GM19463 (cell line): ENCODE data around the gene CD81.

ENCODE experiments used
- ATAC-seq: cut with Tn5 transposase; IDR thresholded peaks from one replicate; pipeline ENCODE4 v1.9.1; 2021; ENCODE audit warnings: mild to moderate bottlenecking, moderate library complexity; ENCODE audit not compliant: unreplicated experiment

CD81 gene

DNA sequence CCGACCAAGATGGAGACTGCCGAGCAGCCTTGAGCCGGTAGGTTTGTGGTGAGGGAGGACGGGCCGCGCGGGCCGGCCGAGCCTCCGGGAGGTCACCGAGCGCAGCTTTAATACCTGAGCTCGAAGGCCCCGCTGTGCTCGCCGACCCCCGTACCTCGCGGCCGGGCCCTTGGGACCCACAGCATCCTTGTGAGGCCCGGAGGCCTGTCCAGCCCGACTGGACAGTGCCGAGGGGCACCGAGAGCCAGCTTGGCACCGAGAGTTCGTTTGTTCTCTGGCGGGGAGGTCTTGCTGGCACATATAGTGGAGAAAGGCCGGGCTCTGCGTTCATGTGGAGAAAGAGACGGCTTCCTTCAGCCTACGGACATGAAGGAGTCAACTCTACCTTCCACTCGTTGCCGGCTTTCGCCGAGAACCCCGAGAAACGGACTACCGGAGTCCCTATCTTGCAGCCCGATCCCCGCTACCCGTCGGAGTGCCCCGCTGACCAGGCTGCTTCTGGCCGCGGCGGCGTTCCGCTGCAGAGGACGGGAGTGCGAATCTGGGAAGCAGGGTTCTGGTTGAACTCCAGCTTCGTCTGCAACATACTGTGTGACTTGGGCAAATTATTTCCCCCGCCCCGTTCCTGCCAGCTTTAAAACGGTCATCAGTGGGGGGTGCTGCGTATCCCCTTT lies 23.8 kb downstream of the CD81 start:
- ATAC-seq: no peak

DNA sequence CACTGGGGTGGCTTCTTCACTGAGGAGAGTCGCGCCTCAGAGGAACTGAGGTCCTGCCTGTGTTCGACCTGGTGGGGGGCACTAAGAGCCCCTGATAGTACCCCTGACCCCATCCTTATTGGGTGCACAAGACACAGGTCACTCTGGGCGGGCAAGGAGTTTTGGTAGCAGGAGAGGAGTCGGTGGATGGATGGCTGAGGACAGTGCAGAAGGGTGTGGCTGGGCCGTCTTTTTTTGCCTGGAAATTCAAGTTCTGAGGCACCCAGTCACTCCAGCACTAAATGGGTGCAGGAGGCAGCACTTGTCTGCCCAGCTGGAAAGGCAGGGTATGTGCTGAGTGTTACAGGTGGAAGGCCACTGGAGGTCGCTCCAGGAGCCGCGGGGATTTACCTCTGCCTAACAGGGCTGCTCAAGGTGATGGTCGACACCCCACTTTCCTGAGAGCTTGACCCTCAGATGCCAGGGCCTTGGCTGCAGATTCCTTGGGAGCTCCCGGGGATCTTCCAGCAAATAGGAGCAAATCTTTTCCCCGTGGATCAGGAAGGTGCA lies 24.4 kb downstream of the CD81 start:
- no peak for ATAC-seq

DNA sequence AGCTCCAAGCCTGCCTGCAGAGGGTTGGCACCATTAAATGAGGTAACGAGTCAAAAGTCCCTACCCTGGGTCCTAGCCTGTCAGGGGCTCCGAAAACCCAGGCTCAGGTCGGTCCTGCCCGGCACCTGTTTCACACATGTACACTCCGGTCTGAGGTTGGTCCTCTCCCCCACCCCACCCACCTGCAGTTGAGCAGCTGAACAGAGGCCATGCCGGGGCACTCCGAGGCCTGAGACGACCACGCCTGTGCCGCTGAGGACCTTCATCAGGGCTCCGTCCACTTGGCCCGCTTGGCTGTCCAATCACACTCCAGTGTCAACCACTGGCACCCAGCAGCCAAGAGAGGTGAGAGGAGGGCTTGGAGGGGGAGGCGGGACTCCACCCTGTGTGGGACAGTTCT lies 25.0 kb downstream of the CD81 start:
- no peak for ATAC-seq

DNA sequence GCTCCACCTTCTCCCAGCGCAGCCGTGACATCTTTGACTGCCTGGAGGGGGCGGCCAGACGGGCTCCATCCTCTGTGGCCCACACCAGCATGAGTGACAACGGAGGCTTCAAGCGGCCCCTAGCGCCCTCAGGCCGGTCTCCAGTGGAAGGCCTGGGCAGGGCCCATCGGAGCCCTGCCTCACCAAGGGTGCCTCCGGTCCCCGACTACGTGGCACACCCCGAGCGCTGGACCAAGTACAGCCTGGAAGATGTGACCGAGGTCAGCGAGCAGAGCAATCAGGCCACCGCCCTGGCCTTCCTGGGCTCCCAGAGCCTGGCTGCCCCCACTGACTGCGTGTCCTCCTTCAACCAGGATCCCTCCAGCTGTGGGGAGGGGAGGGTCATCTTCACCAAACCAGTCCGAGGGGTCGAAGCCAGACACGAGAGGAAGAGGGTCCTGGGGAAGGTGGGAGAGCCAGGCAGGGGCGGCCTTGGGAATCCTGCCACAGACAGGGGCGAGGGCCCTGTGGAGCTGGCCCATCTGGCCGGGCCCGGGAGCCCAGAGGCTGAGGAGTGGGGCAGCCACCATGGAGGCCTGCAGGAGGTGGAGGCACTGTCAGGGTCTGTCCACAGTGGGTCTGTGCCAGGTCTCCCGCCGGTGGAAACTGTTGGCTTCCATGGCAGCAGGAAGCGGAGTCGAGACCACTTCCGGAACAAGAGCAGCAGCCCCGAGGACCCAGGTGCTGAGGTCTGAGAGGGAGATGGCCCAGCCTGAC lies 26.0 kb downstream of the CD81 start:
- ATAC-seq: no peak

DNA sequence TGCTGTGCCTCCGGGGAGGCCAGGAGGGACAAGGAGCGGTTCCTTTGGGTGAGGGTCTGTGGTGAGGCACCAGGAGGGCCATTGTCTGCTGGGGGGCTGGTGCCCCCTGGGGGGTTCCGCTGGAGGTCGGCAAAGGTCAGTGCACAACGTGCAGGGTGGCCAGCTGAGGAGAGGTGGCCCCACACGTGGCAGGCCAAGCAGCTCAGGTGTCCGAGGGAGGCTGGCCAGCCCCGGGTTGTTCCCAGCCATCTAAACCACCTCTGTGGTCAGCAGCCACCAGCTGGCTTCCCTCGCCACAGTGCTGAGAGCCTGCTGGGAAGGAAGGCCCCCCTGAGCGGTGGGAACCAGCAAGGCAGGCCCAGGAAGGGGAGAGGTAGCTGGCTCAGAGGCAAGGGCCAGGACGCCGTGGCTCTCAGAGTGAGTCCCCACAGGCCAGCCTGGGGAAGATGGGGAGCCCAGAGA lies 27.7 kb downstream of the CD81 start:
- no peak for ATAC-seq

DNA sequence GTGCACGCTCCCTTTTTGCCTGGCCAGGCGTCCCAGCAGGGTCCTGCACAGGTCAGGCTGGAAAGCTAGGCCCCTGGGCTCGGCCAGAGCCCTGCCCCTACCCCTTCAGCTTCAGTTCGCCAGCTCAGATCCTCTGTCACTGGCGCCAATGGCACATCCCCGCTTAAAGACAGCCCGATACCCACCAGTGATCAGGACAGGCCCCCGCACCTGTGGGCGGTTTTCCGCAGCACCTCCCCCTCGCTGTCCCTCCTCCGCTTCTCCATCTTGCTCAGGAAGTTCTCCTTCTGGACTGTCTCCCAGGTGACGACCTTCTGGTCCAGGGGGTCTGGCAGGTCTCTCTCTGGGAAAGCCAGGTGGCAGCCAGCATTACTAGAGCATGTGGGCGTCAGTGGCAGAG lies 29.3 kb downstream of the CD81 start:
- ATAC-seq: no peak

DNA sequence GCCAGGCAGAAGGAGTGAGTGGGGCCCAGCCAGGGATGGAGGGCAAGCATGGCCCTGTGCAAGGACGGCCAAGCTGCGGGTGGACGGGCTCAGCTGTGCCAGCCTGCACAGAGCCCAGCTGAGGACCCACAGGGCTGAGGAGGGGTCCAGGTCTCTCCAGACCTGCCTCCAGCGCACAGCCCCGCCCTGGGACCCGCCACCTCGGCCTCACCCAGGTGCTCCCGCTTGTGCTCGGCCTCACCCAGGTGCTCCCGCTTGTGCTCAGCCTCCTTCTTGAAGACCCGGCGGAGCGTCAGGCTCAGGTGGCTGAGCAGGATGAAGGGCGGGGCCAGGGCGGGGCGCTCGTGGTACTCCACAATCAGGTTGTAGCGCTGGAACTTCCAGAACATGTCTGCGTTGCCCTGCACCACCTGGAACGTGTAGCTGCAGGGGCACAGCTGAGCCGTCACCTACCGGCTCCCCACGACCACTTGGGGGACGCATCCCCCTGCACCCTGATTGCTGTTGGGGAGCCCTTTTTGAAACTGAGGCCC lies 29.8 kb downstream of the CD81 start:
- no peak for ATAC-seq

DNA sequence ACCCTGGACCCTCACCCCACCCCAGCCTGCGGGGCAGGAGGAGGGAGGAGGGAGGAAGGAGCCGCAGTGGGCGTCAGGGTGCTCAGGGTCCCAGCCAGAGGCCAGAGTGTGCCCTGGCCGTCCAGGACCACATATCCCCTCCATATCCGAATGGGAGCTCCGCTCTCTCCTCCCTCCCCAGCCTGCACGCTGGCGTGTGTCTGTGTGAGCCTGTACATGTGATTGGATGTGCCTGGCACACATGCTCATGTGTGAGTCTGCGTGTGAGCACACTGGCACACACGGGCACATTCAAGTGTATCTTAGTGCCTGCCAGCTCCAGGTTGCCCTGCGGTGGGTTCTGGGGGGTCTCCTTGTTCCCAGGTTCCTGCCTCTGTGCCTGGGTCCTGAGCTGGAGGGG lies 31.6 kb downstream of the CD81 start:
- ATAC-seq: no peak

DNA sequence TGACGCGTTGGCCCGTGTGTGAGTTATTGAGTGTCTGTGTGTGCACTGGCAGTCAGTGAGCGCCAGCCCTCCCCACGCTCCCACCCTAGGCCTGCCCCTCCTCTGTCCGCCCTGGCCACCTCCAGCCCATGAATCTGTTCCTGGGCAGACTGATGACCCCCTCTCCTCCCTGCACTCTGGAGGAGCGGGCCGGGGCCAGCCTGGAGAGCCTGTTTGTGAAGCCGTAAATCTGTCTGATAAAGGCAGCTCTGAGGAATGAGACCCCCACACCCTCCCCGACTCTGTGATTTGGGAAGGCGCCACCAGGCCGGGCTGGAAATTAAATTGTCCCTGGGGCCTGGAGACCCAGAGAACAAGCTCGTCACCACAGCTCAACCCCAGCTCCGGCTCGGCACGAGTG lies 32.0 kb downstream of the CD81 start:
- ATAC-seq: no peak

DNA sequence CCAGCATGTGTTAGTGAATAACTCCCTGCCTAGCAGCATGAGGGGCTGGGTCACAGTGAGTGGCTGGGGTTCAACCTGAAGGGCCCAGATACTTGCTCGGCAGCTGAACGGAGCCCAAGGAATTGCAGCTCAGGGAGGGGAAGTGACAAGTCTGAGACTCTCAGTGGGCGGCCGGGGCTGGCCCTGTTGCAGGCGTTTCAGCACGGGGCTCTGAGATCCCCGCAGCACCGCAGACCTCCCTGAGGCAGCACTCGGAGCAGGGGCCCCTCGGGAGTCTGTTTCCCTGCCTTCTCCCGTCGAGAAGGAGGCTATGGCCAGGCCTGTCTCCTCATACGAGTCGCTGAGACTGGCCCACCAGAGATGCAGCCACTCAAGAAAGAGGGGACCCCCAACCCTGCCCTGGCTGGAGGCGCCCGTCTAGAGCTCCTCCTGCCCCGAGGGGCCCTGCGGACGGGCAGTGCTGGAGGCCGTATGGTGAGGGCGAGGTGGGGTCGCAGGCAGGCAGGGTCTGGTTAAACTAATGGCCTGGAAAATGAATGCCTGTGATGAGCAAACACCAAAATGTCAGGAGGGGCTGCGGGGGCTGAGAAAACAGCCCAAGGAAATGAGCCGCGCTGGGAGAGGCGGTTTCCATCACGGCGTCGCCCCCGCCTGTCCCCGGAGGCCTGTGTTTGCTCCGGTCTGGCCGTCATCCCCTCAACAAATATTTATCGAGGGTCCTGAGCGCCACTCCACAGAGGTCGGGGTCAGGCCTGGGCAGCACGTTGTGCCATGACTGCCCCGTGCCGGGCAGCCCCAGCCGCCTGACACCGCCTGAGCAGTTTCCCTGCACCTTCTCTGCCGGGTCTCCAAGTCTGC lies 32.7 kb downstream of the CD81 start:
- no peak for ATAC-seq

DNA sequence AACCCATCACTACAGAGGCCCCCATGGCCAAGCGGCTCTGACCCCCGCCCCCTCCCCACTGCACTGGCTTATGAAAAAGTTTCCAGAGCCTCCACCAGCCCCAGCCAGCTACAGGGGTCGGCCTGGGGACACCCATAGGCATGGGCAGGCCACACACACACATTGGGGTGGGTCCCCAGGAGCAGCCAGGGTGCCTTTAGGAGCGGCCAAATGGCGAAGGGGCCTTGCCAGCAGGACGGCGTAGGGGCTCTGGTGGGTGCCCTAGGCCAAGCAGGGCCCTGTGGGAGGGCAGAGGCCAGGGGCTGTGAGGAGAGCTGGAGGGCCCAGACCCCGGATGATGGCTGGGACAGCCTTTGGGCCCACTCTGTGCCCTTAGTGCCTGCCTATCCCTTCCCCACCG lies 33.5 kb downstream of the CD81 start:
- ATAC-seq: no peak

DNA sequence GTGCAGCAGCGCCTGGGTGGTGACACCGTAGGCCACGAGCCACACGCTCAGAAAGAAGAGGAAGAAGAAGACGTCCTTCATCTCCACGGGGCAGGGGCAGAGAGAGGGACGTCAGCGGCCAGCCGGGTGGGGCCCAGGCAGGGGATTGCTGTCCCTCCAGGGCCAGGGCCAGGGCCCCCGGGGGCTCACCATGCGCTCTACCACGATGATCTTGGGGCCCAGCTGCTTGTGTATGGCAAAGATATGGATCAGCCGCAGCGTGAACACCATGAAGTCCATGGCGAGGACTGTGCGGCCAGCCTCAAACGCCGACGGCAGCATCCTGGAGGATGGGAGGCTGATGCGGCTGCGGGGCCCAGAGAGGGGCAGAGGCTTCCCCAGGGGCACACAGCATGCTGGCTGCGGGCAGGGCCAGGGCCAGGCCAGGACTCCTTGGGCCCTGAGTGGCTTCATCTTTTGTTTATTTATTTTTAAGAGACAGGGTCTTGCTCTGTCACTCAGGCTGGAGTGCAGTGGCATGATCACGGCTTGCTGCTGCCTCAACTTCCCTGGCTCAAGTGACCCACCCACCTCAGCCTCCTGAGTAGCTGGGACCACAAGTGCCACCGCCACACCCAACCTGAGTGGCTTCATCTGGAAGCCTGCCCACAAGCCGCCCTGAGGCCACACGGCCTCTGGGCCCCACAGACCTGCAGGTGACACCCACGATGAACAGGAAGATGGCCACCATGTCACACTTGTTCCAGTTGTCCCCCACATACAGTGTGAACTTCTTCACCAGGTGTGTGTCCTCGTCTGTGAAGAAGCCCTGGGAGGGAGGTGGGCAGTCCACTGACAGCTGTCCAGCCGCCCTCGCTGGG lies 34.6 kb downstream of the CD81 start:
- ATAC-seq: no peak

DNA sequence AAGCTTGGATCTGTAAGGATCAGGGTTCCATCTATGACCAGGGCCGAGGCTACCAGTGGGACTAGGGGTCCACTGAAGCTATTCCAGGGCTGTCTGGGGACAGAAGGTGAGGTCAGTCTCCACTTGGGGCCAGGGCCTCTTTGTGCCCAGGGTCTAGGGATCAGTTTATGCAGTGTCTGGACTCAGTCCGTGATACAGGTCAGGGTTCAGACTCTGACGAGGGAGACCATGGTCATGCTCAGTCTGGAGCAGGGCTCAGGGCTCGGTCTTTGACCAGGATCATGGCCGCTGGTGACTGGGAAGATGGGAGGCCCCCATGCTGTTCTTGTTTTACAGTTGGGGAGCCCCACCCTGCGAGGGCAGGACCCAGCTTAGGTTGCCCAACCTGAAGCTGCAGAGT lies 35.2 kb downstream of the CD81 start:
- no peak for ATAC-seq

DNA sequence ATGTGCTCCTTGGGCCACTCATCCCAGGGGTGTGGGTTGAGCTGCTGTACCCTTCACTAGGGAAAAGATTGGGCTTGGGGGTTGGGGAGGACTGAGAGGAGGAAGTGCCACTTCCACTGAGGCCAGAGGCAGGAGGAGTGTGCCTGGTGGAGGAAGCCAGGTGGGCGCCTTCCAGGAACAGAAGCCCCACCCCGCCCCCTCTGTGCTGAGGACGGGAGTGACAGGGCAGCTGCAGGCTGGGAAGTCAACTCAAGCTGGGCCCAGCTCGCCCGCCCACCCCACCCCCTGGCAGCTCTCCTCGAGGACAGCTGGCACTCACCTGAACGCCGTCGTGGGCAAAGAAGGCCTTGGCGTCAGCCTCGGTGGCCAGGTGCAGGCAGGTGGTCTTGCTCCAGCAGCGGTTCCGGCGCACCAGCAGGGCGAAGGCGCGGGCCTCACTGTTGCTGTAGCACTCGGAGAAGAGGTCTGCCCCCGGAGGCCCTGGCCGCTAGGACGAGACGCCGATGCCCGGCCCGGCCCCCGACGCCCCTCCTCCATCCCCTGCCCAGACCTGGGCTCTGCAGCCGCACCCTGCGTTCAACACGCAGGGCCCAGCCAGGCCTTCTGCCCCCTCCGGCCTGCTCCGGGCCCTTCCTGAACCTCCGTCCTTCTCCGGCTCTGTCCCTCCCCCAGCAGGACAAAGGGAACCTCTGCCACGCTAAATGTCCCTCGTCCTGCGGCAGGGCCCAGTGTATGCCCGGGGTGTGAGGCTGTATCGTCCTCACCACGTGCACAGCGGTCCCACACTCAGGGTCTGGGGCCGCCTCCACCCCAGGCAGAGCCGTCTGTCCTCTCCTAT lies 36.9 kb downstream of the CD81 start:
- ATAC-seq: no peak

DNA sequence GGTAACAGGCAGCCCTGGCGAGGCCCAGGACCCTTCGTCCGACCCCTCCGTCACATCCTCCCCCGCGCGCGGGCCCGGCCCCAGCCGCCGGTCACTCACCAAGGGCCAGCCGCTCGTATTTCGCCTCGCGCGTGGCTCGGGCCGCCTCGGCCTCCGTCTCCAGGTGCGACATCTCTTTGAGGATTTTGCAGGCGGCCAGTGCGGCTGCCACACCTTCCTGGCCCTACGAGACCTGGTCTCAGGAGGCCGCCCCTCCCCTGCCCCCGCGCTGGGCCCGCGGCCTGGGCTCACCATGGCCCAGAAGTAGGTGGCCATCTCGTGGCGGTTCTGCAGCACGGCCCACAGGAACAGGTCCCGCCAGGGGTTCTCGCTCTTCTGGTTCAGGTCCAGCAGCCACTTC lies 37.5 kb downstream of the CD81 start:
- ATAC-seq: no peak

DNA sequence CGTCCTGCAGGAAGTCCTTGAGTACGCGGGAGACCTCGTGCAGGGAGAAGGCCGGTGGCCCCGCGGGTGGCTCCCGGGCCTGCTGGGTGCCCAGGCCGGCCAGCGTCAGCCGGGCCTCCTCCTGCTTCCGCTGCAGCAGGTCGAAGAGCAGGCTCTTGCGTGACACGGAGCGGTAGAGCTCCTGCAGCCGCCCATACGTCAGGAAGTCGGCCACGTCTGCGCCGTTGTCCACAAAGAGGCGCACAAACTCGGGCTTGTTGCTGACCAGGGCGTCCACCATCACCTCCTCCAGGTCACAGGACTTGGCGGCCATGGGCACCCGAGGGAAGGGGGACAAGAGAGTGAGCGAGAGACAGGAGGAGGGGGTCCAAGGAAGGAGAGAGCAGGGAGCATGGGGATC lies 38.1 kb downstream of the CD81 start:
- no peak for ATAC-seq

DNA sequence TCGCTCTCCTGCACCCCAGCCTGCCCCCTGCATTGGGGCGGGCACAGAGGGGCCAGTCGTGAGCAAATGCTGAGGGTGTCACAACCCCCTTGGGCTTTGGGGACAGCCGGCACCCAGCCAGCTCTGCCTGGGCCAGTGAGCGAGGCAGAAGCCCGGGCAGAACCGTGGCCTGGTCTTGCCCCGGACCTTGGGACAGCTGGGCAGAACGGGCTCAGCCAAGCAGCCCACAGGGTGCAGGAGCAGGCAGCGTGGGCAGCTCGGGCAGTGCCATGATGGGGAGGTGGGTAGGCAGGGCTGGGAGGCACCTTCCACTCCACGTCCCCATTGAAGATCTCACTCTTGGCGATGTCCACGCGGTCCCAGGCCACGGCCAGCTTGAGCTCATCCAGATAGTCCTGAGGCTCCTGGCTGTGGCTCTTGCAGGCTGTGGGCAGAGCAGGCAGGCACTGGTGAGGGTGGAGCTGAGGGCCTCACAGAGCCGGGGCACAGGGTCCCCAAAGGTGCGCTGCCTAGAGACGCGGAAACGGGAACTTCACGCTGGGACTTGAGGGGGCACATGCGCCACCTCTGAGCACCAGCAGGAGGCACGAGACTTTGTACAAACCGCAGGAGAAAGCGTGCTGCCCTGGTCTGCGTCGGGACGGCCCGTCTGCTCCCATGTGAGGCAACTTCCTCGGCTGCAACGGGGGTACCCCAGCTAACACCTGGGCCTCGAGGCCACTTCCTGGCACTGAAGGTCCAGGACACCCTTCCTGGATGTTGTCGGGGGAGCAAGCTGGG lies 38.7 kb downstream of the CD81 start:
- no peak for ATAC-seq

DNA sequence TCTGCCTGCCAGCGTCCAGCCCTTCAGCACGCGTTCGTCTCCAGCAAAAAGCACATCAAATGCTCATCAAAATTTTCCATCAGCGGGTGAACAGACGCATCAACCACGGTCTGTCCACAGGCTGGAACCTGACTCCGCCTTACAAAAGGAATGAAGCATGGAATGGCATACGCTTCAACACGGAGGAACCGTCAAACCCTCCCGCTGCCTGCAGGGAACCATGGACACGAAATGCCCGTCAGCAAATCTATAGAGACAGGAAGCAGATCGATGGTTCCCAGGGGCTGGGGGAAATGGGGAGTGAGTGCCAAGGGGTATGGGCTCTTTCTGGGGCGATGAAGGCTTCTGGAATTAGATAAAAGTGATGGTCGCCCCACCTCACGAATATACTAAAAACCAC lies 39.7 kb downstream of the CD81 start:
- no peak for ATAC-seq
